T-cell (primary cell): ENCODE measurements around the gene NELFA. TPM values are rescaled to one million over a fixed set of nuclear protein-coding genes. Genes with fewer than 3 reads are reported as not detected.
"Not testable (repeated sequence)": the region's sequence is repeated elsewhere in the genome, so short reads cannot be mapped to it uniquely, and the experiment has no call there.

ENCODE experiments used
- ATAC-seq, 4 experiments: fragments of 200-7000 bp in 3 of 4; fragments of 150-1000 bp in 1 of 4; cut with Tn5 transposase; replicated peaks in 1 of 4; 1 replicate in 3 of 4; 2 replicates in 1 of 4; pipeline ENCODE4 v1.10.0; 2021; ENCODE audit warnings: moderate library complexity in 3 of 4, mild to moderate bottlenecking in 2 of 4, moderate number of reproducible peaks in 1 of 4
- CTCF ChIA-PET, 2 donors: fragments of 300-600 bp; sonication (Branson Sonifier 250); formaldehyde crosslinking; loops; one replicate each; lab custom pipeline; 2022; ENCODE audit warnings: antibody characterized with exemption in 2 of 2; lab: Charles Lee
- POLR2A ChIA-PET, 2 donors: fragments of 300-600 bp; sonication (Branson Sonifier 250); formaldehyde crosslinking; loops; one replicate each; lab custom pipeline; 2022; ENCODE audit warnings: antibody characterized with exemption in 2 of 2; lab: Charles Lee
- DNase-seq, 35 experiments: peaks; one replicate each; pipeline versions ENCODE4 v3.0.0 to v3.0.0-alpha.2; 2013 to 2023
- H3K27ac ChIP-seq: one replicate; pipeline ENCODE4 v1.5.1; 2013; ENCODE audit warnings: low read length
- H3K27me3 ChIP-seq, 2 experiments: replicated peaks in 1 of 2; 1 replicate in 1 of 2; 2 replicates in 1 of 2; pipeline versions ENCODE4 v1.6.1 to v1.7.0; 2013; ENCODE audit warnings: low read length in 1 of 2, mixed read lengths in 1 of 2; ENCODE audit not compliant: control insufficient read depth in 2 of 2, insufficient read depth in 2 of 2; ENCODE audit errors: extremely low read depth in 1 of 2
- H3K36me3 ChIP-seq, 2 donors: 1 replicate in 1 of 2; 2 replicates in 1 of 2; pipeline versions ENCODE4 v1.6.1 to v1.7.0; 2013; ENCODE audit warnings: low read length in 1 of 2; ENCODE audit not compliant: control insufficient read depth in 2 of 2, insufficient read depth in 1 of 2; ENCODE audit errors: extremely low read depth in 1 of 2
- H3K4me1 ChIP-seq, 2 experiments: 1 replicate in 1 of 2; 2 replicates in 1 of 2; pipeline versions ENCODE4 v1.6.1 to v1.7.0; 2013; ENCODE audit warnings: low read length in 2 of 2, mixed read lengths in 1 of 2; ENCODE audit not compliant: insufficient read depth in 2 of 2, control insufficient read depth in 1 of 2; ENCODE audit errors: extremely low read depth in 1 of 2
- H3K4me3 ChIP-seq, 2 donors: 1 replicate in 1 of 2; 2 replicates in 1 of 2; pipeline versions ENCODE4 v1.5.1 to v1.7.0; 2013; ENCODE audit warnings: mild to moderate bottlenecking in 2 of 2, low read length in 1 of 2, moderate library complexity in 1 of 2; ENCODE audit not compliant: control insufficient read depth in 1 of 2; ENCODE audit errors: extremely low read depth in 1 of 2
- H3K9me3 ChIP-seq: 2 replicates; pipeline ENCODE4 v1.7.0; 2013
- H3K27ac Mint-ChIP-seq, 2 donors: one replicate each; pipeline ENCODE4 v1.8.0; 2020 to 2021; ENCODE audit warnings: mild to moderate bottlenecking in 2 of 2, mixed read lengths in 2 of 2
- H3K27me3 Mint-ChIP-seq, 2 donors: one replicate each; pipeline ENCODE4 v1.8.0; 2021 to 2022; ENCODE audit warnings: mixed read lengths in 2 of 2
- H3K36me3 Mint-ChIP-seq: one replicate; pipeline ENCODE4 v1.8.0; 2021; ENCODE audit warnings: mixed read lengths
- H3K4me1 Mint-ChIP-seq, 3 donors: one replicate each; pipeline ENCODE4 v1.8.0; 2020 to 2022; ENCODE audit warnings: mixed read lengths in 3 of 3, mild to moderate bottlenecking in 1 of 3
- H3K4me3 Mint-ChIP-seq, 3 donors: one replicate each; pipeline ENCODE4 v1.8.0; 2020 to 2022; ENCODE audit warnings: mild to moderate bottlenecking in 3 of 3, mixed read lengths in 3 of 3, moderate library complexity in 3 of 3
- H3K9me3 Mint-ChIP-seq, 3 donors: one replicate each; pipeline ENCODE4 v1.8.0; 2020 to 2022; ENCODE audit warnings: mixed read lengths in 3 of 3
- WGBS: methylation state at CpG from one replicate; pipeline ENCODE4 v1.1.5; 2013; ENCODE audit warnings: missing lambda C conversion rate; ENCODE audit not compliant: insufficient coverage; 5-methylcytosine and 5-hydroxymethylcytosine counted together
- total RNA-seq, 35 experiments: library from RNA in 6 of 35; stranded (reverse) in 6 of 35; fragments of 120-200 nt in 1 of 35; gene quantifications; one replicate each; pipeline versions ENCODE4 v1.2.1 to v1.2.4 and lab custom pipeline; 2013 to 2026

Gene NELFA
- total RNA-seq, 5 donors from 2014 or later (not counting 1 experiment from before 2014, with no cell fraction given) = 40.7 to 55.1 (median 46.2) TPM

DNA sequence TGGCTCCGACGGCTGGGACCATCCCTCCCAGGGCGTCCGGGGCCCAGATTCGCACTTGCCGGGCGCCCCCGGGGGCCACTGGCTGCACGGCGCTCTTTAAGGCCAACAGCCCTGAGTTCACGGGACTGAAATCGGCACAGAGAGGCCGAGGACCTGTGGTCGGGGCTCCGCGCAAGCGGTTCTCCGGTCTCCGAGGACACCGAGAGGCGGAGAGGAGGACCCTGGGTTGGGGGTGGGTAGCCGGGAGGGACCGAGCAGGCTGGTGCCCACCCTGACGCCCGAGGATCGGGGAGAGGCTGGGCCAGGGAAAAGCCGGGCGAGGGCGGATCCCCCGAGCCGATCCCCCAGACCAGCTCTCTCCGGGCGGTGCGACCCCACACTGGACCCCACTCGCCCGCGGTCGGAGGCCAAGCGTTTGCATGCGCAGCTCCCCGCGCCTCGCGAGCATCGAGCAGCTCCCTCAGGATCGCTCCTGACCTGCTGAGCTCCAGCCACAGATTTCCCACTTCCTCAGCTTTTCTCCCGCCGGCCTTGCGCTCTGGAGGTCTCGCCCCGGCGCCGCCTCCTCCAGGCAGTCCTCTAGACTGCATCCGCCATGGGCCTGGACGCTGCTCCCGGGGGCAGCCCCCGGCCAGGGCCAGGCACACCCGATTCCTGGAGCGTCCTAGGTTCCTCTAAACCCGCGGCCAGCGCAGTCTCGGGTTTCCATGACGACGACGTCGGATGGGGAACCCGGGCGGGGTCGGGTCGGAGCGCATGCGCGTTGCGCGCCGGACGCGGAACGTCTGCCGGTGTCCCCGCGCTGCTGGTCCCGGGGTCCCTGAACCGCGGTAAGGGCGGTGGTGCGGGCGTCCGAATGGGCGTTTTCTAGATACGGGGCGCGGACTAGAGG is 32.7 kb upstream of the NELFA start:
- H3K27ac ChIP-seq = no peak overlapping the region
- DNase-seq (peak; percentile 49 to 86 (median 66)), ATAC-seq (peak; percentile 72 to 80 (median 75))
- 2% methylated on average over 84 of the region's 94 CpGs for WGBS
- no peaks in the 10 kb centered on the region for H3K36me3 ChIP-seq
- H3K4me3 Mint-ChIP-seq = peak overlapping the region; percentile 75 to 78 (median 77)
- H3K27me3 Mint-ChIP-seq = peaks cover 22 to 33% of the 10 kb centered on the region in 2 donors
- H3K36me3 Mint-ChIP-seq = no peaks in the 10 kb centered on the region
- ChIA-PET CTCF (no interaction called here), POLR2A (no interaction called here)
- no peak overlapping the region for H3K27ac Mint-ChIP-seq
- H3K4me1 ChIP-seq = peaks cover 8 to 20% of the 10 kb centered on the region in 2 experiments
- H3K4me1 Mint-ChIP-seq = peaks cover 3 to 10% (median 8%) of the 10 kb centered on the region in 3 donors
- H3K4me3 ChIP-seq = peak overlapping the region; percentile 68 to 78
- H3K9me3 ChIP-seq = no peaks in the 10 kb centered on the region
- peaks cover 5 to 59% of the 10 kb centered on the region in 2 experiments for H3K27me3 ChIP-seq
- no peaks in the 10 kb centered on the region for H3K9me3 Mint-ChIP-seq

GRCh38 chr4:2040391-2041238 is 31.8 kb upstream of the NELFA start:
- 9% methylated on average over 70 of the region's 91 CpGs for WGBS
- peaks cover 8 to 20% of the 10 kb centered on the region in 2 experiments for H3K4me1 ChIP-seq
- no peaks in the 10 kb centered on the region for H3K9me3 ChIP-seq
- CTCF ChIA-PET = interaction anchor here in 1 of 2 donors (0.6 kb wide), 1 partner anchor 909 kb away, joined by 3 read pairs; no protein-coding TSS in a partner anchor
- H3K36me3 Mint-ChIP-seq = no peaks in the 10 kb centered on the region
- no peaks in the 10 kb centered on the region for H3K36me3 ChIP-seq
- no peak for ATAC-seq
- peaks cover 25 to 31% of the 10 kb centered on the region in 2 donors for H3K27me3 Mint-ChIP-seq
- DNase-seq = no peak
- H3K27me3 ChIP-seq = peaks cover 7 to 54% of the 10 kb centered on the region in 2 experiments
- no peaks in the 10 kb centered on the region for H3K9me3 Mint-ChIP-seq
- peak overlapping the region; percentile 53 to 78 (median 58) for H3K4me3 Mint-ChIP-seq
- peaks cover 3 to 10% (median 8%) of the 10 kb centered on the region in 3 donors for H3K4me1 Mint-ChIP-seq
- no peak overlapping the region for H3K27ac ChIP-seq
- H3K27ac Mint-ChIP-seq = no peak overlapping the region
- POLR2A ChIA-PET = no interaction called here
- peak overlapping the region in 1 of 2 donors; percentile 78 for H3K4me3 ChIP-seq

GRCh38 chr4:2036866-2037265 is 28.1 kb upstream of the NELFA start:
- ChIA-PET CTCF (no interaction called here), POLR2A (no interaction called here)
- ATAC-seq (no peak), DNase-seq (no peak)
- Histone ChIP-seq H3K9me3 (no peaks in the 10 kb centered on the region), H3K4me1 (peaks cover 4 to 11% of the 10 kb centered on the region in 2 experiments), H3K36me3 (no peaks in the 10 kb centered on the region), H3K4me3 (no peak overlapping the region), H3K27me3 (peaks cover 7 to 50% of the 10 kb centered on the region in 2 experiments), H3K27ac (no peak overlapping the region)
- no peaks in the 10 kb centered on the region for H3K9me3 Mint-ChIP-seq
- peaks cover 3 to 8% (median 8%) of the 10 kb centered on the region in 3 donors for H3K4me1 Mint-ChIP-seq
- no peak overlapping the region for H3K27ac Mint-ChIP-seq
- H3K27me3 Mint-ChIP-seq = peaks cover 42% of the 10 kb centered on the region in 2 donors
- no peak overlapping the region for H3K4me3 Mint-ChIP-seq
- 86% methylated on average over 4 of the region's 7 CpGs for WGBS
- H3K36me3 Mint-ChIP-seq = no peaks in the 10 kb centered on the region

DNA sequence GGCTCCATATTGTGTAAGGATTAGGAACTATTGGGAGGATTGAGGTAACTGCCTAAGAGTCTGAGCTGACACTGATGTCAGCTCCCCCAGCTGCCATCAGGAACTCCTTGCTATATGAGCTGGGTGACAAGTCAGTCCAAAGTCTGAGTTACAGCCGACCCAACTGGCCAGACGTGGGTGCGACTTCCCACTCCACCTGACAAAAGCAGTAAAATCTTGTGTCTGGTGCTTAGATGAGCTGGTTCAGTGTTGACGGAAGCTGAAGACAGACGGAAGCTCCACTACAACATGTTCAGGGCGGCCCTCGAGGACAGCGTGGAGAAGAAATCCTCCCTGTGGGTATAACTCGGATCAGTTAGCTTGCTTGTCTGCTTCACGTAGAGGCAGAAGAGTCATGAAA is 27.6 kb upstream of the NELFA start:
- no peak overlapping the region for H3K4me3 ChIP-seq
- peaks cover 7 to 48% of the 10 kb centered on the region in 2 experiments for H3K27me3 ChIP-seq
- Mint-ChIP-seq H3K4me1 (peaks cover 3 to 8% (median 5%) of the 10 kb centered on the region in 3 donors), H3K9me3 (no peaks in the 10 kb centered on the region), H3K4me3 (no peak overlapping the region), H3K27me3 (peaks cover 40 to 43% of the 10 kb centered on the region in 2 donors), H3K36me3 (no peaks in the 10 kb centered on the region), H3K27ac (no peak overlapping the region)
- no peaks in the 10 kb centered on the region for H3K36me3 ChIP-seq
- peaks cover 4 to 7% of the 10 kb centered on the region in 2 experiments for H3K4me1 ChIP-seq
- POLR2A ChIA-PET = no interaction called here
- CTCF ChIA-PET = interaction anchor here (0.6 to 0.7 kb wide), 2 partner anchors 14 to 318 kb away, joined by 3 read pairs; no protein-coding TSS in a partner anchor
- WGBS = 96% methylated on average over 7 of the region's 10 CpGs
- ATAC-seq (no peak), DNase-seq (no peak)
- H3K9me3 ChIP-seq = no peaks in the 10 kb centered on the region
- no peak overlapping the region for H3K27ac ChIP-seq

DNA sequence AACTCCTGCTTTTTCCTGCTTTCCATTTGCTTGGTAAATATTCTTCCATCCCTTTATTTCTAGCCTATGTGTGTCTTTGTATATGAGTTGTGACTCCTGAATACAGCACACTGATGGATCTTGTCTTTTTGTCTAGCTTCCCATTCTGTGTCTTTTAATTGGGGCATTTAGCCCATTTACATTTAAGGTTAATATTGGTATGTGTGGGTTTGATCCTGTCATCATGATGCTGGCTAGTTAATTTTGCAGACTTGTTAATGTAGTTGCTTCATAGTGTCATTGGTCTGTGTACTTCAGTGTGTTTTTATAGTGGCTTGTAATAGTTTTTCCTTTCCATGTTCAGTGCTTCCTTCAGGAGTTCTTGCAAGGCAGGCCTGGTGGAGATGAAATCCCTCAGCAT is 22.4 kb upstream of the NELFA start:
- H3K27ac Mint-ChIP-seq, CTCF ChIA-PET, H3K4me1 Mint-ChIP-seq, H3K4me3 ChIP-seq, POLR2A ChIA-PET, DNase-seq, H3K36me3 ChIP-seq, H3K36me3 Mint-ChIP-seq, H3K9me3 ChIP-seq, H3K27ac ChIP-seq, H3K9me3 Mint-ChIP-seq, H3K4me1 ChIP-seq, H3K4me3 Mint-ChIP-seq, ATAC-seq: not testable (repeated sequence)
- H3K27me3 Mint-ChIP-seq = peaks cover 27 to 39% of the 10 kb centered on the region in 2 donors
- H3K27me3 ChIP-seq = peaks cover 2 to 18% of the 10 kb centered on the region in 2 experiments

GRCh38 chr4:2027120-2027519 is 18.3 kb upstream of the NELFA start:
- H3K36me3 Mint-ChIP-seq, H3K9me3 Mint-ChIP-seq, DNase-seq, H3K36me3 ChIP-seq, H3K27ac Mint-ChIP-seq, ATAC-seq, POLR2A ChIA-PET, H3K4me3 Mint-ChIP-seq, H3K9me3 ChIP-seq, CTCF ChIA-PET, H3K27ac ChIP-seq, H3K4me1 ChIP-seq, H3K4me1 Mint-ChIP-seq, H3K4me3 ChIP-seq: not testable (repeated sequence)
- H3K27me3 Mint-ChIP-seq = peaks cover 34 to 47% of the 10 kb centered on the region in 2 donors
- H3K27me3 ChIP-seq = peaks cover 4 to 14% of the 10 kb centered on the region in 2 experiments
- no CpG with 5 or more reads among the region's 4 CpGs for WGBS
